CD4-positive, alpha-beta memory T cell (primary cell): ENCODE measurements around the gene FRMD4A. TPM values are rescaled to one million over a fixed set of nuclear protein-coding genes. Genes with fewer than 3 reads are reported as not detected.

Source experiments
- CTCF ChIA-PET: fragments of 350-600 bp; sonication (Branson Sonifier 250); formaldehyde crosslinking; loops from one replicate; lab custom pipeline; 2021; ENCODE audit warnings: inconsistent platforms; ENCODE audit not compliant: partially characterized antibody; lab: Charles Lee
- POLR2A ChIA-PET: fragments of 350-600 bp; sonication (Branson Sonifier 250); formaldehyde crosslinking; loops from one replicate; lab custom pipeline; 2021; ENCODE audit not compliant: partially characterized antibody; lab: Charles Lee
- DNase-seq, 5 donors: peaks; one replicate each; pipeline versions ENCODE4 v3.0.0 to v3.0.0-alpha.2; 2020 to 2022; ENCODE audit warnings: mixed read lengths in 1 of 5
- H3K27ac ChIP-seq: one replicate; pipeline ENCODE4 v1.7.0; 2013; ENCODE audit warnings: low read depth, low read length
- H3K27me3 ChIP-seq: 2 replicates; pipeline ENCODE4 v1.7.0; 2013; ENCODE audit warnings: mild to moderate bottlenecking, low read length, moderate library complexity; ENCODE audit not compliant: insufficient read depth
- H3K36me3 ChIP-seq: 2 replicates; pipeline ENCODE4 v1.7.0; 2013; ENCODE audit warnings: mild to moderate bottlenecking, low read length, moderate library complexity; ENCODE audit not compliant: insufficient read depth
- H3K4me1 ChIP-seq: 2 replicates; pipeline ENCODE4 v1.7.0; 2013; ENCODE audit warnings: mild to moderate bottlenecking, low read length, moderate library complexity; ENCODE audit not compliant: insufficient read depth
- H3K4me3 ChIP-seq, 2 donors: one replicate each; pipeline ENCODE4 v1.7.0; 2013; ENCODE audit warnings: low read length in 2 of 2, mild to moderate bottlenecking in 1 of 2
- H3K9me3 ChIP-seq, 2 donors: one replicate each; pipeline ENCODE4 v1.7.0; 2013; ENCODE audit warnings: low read length in 2 of 2, control low read depth in 1 of 2; ENCODE audit not compliant: control insufficient read depth in 1 of 2
- H3K27ac Mint-ChIP-seq, 7 donors: one replicate each; pipeline ENCODE4 v1.8.0; 2020 to 2021; ENCODE audit warnings: mixed read lengths in 7 of 7, mild to moderate bottlenecking in 6 of 7, inconsistent platforms in 3 of 7, moderate library complexity in 3 of 7
- H3K27me3 Mint-ChIP-seq, 2 donors: one replicate each; pipeline ENCODE4 v1.8.0; 2020 to 2021; ENCODE audit warnings: mixed read lengths in 2 of 2
- H3K36me3 Mint-ChIP-seq, 2 donors: one replicate each; pipeline ENCODE4 v1.8.0; 2020 to 2021; ENCODE audit warnings: mixed read lengths in 2 of 2, inconsistent platforms in 1 of 2, mild to moderate bottlenecking in 1 of 2
- H3K4me1 Mint-ChIP-seq, 4 donors: one replicate each; pipeline ENCODE4 v1.8.0; 2020 to 2021; ENCODE audit warnings: mixed read lengths in 4 of 4, mild to moderate bottlenecking in 1 of 4
- H3K4me3 Mint-ChIP-seq, 8 donors: one replicate each; pipeline ENCODE4 v1.8.0; 2020 to 2021; ENCODE audit warnings: mixed read lengths in 8 of 8, mild to moderate bottlenecking in 7 of 8, moderate library complexity in 6 of 8, inconsistent platforms in 3 of 8
- H3K9me3 Mint-ChIP-seq, 8 donors: one replicate each; pipeline ENCODE4 v1.8.0; 2020 to 2021; ENCODE audit warnings: mixed read lengths in 8 of 8, mild to moderate bottlenecking in 5 of 8, inconsistent platforms in 3 of 8, moderate library complexity in 1 of 8
- intact Hi-C: fragments of 100-400 bp; cut with micrococcal nuclease; formaldehyde crosslinking; loops from one replicate; pipeline ENCODE4 v1.15.1; 2023
- polyA plus RNA-seq, 2 donors: library from polyadenylated mRNA; unstranded; fragments of 300-500 nt; fragmentation: Illumina TruSeq; gene quantifications; one replicate each; pipeline ENCODE4 v1.2.3, GENCODE V29; 2021
- total RNA-seq, 2 experiments: library from RNA; stranded (reverse); gene quantifications; one replicate each; pipeline ENCODE4 v1.2.3, GENCODE V29; 2021

Gene FRMD4A
- total and polyA plus RNA-seq, 4 experiments from 2014 or later: 0.89 to 2.4 (median 1.9) TPM; not detected in 1

DNA sequence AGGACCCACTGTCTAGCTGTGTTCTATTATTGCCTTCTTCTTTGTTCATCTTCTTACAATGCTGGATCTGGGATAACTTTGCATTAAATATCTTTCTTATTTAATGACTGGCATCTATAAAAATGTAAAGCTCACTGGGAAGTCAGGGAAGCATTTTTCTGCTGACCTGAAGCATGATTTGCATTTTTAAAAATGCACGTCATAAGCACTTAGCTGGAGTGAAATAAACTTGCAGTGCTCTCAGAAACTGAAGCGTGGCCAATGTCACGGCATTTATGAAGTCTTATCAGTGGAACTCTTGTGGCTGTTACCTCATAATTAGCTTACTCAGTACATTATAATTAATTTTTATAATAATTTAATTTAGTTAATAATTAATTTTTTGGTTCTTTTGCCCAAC, 59.1 kb downstream of the FRMD4A start:
- no peak overlapping the region for H3K27ac Mint-ChIP-seq
- Histone ChIP-seq H3K27me3 (no peaks in the 10 kb centered on the region), H3K36me3 (no peaks in the 10 kb centered on the region), H3K9me3 (no peaks in the 10 kb centered on the region), H3K4me3 (no peak overlapping the region), H3K27ac (no peak overlapping the region), H3K4me1 (no peaks in the 10 kb centered on the region)
- H3K36me3 Mint-ChIP-seq: no peaks in the 10 kb centered on the region
- no peaks in the 10 kb centered on the region for H3K4me1 Mint-ChIP-seq
- ChIA-PET CTCF (no interaction called here), POLR2A (no interaction called here)
- H3K9me3 Mint-ChIP-seq: peaks cover 0 to 2% (median 0%) of the 10 kb centered on the region in 8 donors
- H3K4me3 Mint-ChIP-seq: no peak overlapping the region
- no peak for DNase-seq
- H3K27me3 Mint-ChIP-seq: peaks cover 6 to 11% of the 10 kb centered on the region in 2 donors
- intact Hi-C loops: no loop called here

DNA sequence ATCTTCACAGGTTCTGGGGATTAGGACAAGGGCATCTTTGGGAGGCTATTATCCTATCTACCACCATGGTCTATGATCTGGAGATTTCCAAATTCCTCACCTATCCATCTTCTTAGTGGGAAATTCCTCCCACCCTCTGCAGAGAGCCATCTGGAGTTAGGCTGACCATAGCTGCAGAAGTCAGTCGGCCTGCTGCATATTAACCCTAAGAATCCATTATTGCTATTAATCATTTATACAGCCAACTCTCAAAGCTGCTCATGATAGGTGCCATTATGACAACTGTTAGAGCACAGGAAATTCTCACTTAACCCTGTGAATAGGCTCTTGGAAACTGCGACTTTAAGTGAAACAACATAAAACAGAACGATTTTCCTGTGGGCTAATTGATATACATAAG, 60.4 kb downstream of the FRMD4A start:
- DNase-seq: no peak
- H3K4me1 Mint-ChIP-seq: no peaks in the 10 kb centered on the region
- no peak overlapping the region for H3K4me3 Mint-ChIP-seq
- Histone ChIP-seq H3K27ac (no peak overlapping the region), H3K27me3 (no peaks in the 10 kb centered on the region), H3K4me1 (no peaks in the 10 kb centered on the region), H3K36me3 (no peaks in the 10 kb centered on the region), H3K9me3 (no peaks in the 10 kb centered on the region), H3K4me3 (no peak overlapping the region)
- H3K27ac Mint-ChIP-seq: no peak overlapping the region
- H3K27me3 Mint-ChIP-seq: peaks cover 6 to 10% of the 10 kb centered on the region in 2 donors
- H3K36me3 Mint-ChIP-seq: no peaks in the 10 kb centered on the region
- H3K9me3 Mint-ChIP-seq: peaks cover 0 to 2% (median 0%) of the 10 kb centered on the region in 8 donors
- intact Hi-C loops: no loop called here
- POLR2A ChIA-PET: no interaction called here
- CTCF ChIA-PET: no interaction called here

- no peak overlapping the region for H3K27ac Mint-ChIP-seq
- H3K9me3 ChIP-seq: no peaks in the 10 kb centered on the region
- H3K4me3 Mint-ChIP-seq: no peak overlapping the region
- H3K36me3 ChIP-seq: no peaks in the 10 kb centered on the region
- POLR2A ChIA-PET: no interaction called here
- H3K9me3 Mint-ChIP-seq: no peaks in the 10 kb centered on the region
- no peaks in the 10 kb centered on the region for H3K4me1 Mint-ChIP-seq
- H3K4me1 ChIP-seq: no peaks in the 10 kb centered on the region
- H3K27me3 ChIP-seq: no peaks in the 10 kb centered on the region
- H3K4me3 ChIP-seq: no peak overlapping the region
- H3K36me3 Mint-ChIP-seq: no peaks in the 10 kb centered on the region
- intact Hi-C loops: no loop called here
- no peak overlapping the region for H3K27ac ChIP-seq
- CTCF ChIA-PET: no interaction called here
- DNase-seq: no peak
- peaks cover 7 to 12% of the 10 kb centered on the region in 2 donors for H3K27me3 Mint-ChIP-seq
Observed at GRCh38 chr10:14265709-14266108, 65.0 kb downstream of the FRMD4A start.

DNA sequence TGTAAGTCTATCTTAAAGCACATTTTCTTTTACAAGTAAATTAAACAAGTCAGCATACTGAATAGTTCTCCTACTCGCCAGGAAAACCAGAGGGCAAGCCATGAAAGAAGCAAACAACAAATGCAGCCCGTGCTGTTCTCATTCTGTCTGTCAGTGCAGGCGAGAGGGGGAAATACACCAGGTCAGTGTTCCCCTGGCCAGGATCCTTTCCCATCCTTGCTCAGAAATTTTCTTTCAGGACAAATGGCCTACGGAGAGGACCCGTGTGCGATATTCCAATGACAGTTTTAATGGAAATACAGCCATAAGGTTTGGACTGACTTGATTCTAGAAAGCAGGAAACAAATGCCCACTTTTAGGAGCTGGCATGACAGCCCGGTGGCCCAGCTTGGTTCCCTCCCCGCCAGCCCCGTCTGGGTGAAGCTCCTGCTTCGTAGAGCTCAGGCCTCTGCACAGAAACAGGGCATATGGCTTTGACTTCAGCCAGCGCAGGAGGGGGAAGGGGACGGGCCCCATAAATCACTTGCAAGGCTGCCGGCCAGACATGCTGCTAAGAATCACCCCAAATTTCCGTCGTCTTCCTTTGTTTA, 67.8 kb downstream of the FRMD4A start:
- Histone ChIP-seq H3K4me3 (no peak overlapping the region), H3K27me3 (no peaks in the 10 kb centered on the region), H3K27ac (no peak overlapping the region), H3K36me3 (no peaks in the 10 kb centered on the region), H3K4me1 (no peaks in the 10 kb centered on the region), H3K9me3 (no peaks in the 10 kb centered on the region)
- H3K27me3 Mint-ChIP-seq: peaks cover 5 to 9% of the 10 kb centered on the region in 2 donors
- ChIA-PET POLR2A (no interaction called here), CTCF (no interaction called here)
- H3K27ac Mint-ChIP-seq: no peak overlapping the region
- intact Hi-C loops: no loop called here
- no peaks in the 10 kb centered on the region for H3K4me1 Mint-ChIP-seq
- no peaks in the 10 kb centered on the region for H3K36me3 Mint-ChIP-seq
- DNase-seq: no peak
- no peak overlapping the region for H3K4me3 Mint-ChIP-seq
- H3K9me3 Mint-ChIP-seq: peaks cover 0 to 4% (median 0%) of the 10 kb centered on the region in 8 donors

DNA sequence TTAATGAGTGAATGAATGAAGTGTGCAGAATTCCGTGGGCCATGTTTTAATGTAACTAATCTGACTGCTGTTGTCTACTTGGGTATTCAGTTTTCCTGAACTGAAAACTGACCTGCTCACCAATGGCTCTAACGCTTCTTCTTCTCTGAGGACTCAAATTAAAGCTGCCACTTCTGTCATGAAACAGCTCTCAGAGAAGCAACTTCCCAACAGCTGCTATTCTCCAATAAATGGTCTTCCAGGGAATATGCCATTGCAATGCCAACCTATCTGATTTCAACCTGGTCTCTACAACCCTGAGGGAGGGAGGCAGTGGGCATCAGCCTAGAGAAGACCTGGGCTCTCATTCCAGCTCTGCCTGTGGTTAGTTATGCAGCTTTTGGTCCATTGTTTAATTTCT, 69.4 kb downstream of the FRMD4A start:
- Histone ChIP-seq H3K27me3 (no peaks in the 10 kb centered on the region), H3K4me3 (no peak overlapping the region), H3K36me3 (no peaks in the 10 kb centered on the region), H3K9me3 (no peaks in the 10 kb centered on the region), H3K4me1 (no peaks in the 10 kb centered on the region), H3K27ac (no peak overlapping the region)
- H3K9me3 Mint-ChIP-seq: peaks cover 0 to 4% (median 0%) of the 10 kb centered on the region in 8 donors
- no peak for DNase-seq
- H3K27ac Mint-ChIP-seq: no peak overlapping the region
- H3K4me3 Mint-ChIP-seq: no peak overlapping the region
- ChIA-PET CTCF (no interaction called here), POLR2A (no interaction called here)
- no peaks in the 10 kb centered on the region for H3K4me1 Mint-ChIP-seq
- peaks cover 10 to 12% of the 10 kb centered on the region in 2 donors for H3K27me3 Mint-ChIP-seq
- H3K36me3 Mint-ChIP-seq: no peaks in the 10 kb centered on the region
- intact Hi-C loops: no loop called here

DNA sequence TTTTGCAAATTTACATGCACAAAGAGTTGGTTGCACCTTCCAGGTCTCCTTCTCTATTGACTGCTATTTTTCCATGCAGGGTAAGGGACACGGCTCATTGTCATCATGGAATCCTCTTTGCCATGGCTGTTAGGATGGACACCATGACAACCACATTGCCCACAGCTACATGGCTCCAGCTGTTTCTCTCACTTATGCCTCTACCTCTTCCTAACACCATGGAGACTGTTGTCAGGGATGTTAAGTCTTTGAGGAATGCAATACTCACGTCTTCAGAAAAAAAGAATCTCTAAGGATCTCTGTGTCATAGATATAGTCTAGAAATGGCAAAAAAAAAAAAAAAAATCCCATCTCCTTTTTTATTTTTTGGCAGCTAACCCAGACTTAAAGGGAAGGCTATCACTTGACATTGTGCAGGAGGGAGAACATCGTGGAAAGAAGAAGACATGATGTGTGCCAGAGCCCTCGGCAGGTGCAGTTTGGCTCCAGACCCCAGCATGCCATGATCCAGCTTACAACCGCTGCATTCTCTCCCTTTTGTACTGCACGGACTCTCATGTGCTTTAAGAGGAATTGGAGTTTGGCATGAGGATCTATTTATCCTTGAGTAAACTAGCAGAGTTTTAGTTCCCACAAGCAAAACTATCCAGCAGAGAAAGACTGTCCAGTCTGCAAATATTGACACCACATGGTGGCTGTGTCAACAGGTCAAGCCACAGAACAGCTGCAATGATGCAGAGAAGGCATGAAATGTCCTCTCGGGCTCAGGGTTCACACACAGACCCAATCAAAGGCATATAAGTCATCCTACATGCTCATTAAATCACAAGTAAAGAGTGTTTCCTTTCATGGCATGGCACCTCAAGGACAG, 70.8 kb downstream of the FRMD4A start:
- Histone ChIP-seq H3K4me1 (no peaks in the 10 kb centered on the region), H3K4me3 (no peak overlapping the region), H3K27me3 (no peaks in the 10 kb centered on the region), H3K36me3 (no peaks in the 10 kb centered on the region), H3K9me3 (no peaks in the 10 kb centered on the region), H3K27ac (no peak overlapping the region)
- Mint-ChIP-seq H3K36me3 (no peaks in the 10 kb centered on the region), H3K27me3 (peaks cover 15% of the 10 kb centered on the region in 2 donors), H3K4me1 (no peaks in the 10 kb centered on the region), H3K4me3 (no peak overlapping the region), H3K9me3 (peaks cover 0 to 4% (median 0%) of the 10 kb centered on the region in 8 donors), H3K27ac (no peak overlapping the region)
- ChIA-PET POLR2A (no interaction called here), CTCF (no interaction called here)
- no peak for DNase-seq
- intact Hi-C loops: no loop called here

- ChIA-PET POLR2A (no interaction called here), CTCF (no interaction called here)
- H3K27me3 ChIP-seq: no peaks in the 10 kb centered on the region
- Mint-ChIP-seq H3K27me3 (peaks cover 19 to 25% of the 10 kb centered on the region in 2 donors), H3K4me1 (no peaks in the 10 kb centered on the region), H3K36me3 (no peaks in the 10 kb centered on the region), H3K27ac (no peak overlapping the region), H3K9me3 (peaks cover 0 to 15% (median 8%) of the 10 kb centered on the region in 8 donors), H3K4me3 (no peak overlapping the region)
- no peaks in the 10 kb centered on the region for H3K9me3 ChIP-seq
- intact Hi-C loops: no loop called here
- H3K4me1 ChIP-seq: no peaks in the 10 kb centered on the region
- H3K27ac ChIP-seq: no peak overlapping the region
- H3K4me3 ChIP-seq: no peak overlapping the region
- H3K36me3 ChIP-seq: no peaks in the 10 kb centered on the region
- DNase-seq: no peak
Observed at GRCh38 chr10:14254368-14254767, 76.4 kb downstream of the FRMD4A start.
